SU-DHL-6 (cell line): ENCODE data around the gene CLIC6.

ENCODE experiments used
- EZH2phosphoT487 ChIP-seq: fragments of 200-600 bp; sonication (generic), shearing (Covaris generic); conservative IDR thresholded peaks from 2 replicates; pipeline ENCODE4 v1.6.1; 2018; ENCODE audit warnings: mild to moderate bottlenecking, antibody characterized with exemption, low read length, moderate library complexity, mixed read lengths
- TF ChIP-seq, protein P1 (sequence below): fragments of 200-600 bp; sonication (generic); IDR thresholded peaks from one replicate; pipeline ENCODE4 v1.5.1; 2017; ENCODE audit warnings: antibody characterized with exemption, mild to moderate bottlenecking, low read length, moderate library complexity; ENCODE audit not compliant: insufficient read depth, poor library complexity, severe bottlenecking

DNA sequence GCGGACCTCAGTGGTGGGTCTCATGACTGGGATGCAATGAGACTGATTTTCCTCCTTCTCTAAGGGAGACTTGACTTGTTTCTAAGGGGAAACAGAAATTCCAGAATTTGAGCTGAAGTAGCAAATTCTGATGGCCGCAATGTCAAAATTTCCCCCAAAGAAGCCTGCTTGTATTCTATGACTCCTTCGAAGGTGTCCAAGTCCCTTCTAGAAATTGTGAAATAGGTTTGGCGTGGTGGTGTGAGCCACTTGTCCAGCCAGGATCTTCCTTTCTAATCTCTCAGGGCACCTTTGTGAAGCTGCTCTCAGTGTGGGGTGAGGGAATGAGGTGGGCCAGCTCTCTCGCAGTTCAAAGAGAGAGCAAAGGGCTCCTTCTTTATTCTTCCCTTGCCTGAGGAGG lies 19.9 kb downstream of the CLIC6 start:
- TF ChIP-seq, protein P1, sequence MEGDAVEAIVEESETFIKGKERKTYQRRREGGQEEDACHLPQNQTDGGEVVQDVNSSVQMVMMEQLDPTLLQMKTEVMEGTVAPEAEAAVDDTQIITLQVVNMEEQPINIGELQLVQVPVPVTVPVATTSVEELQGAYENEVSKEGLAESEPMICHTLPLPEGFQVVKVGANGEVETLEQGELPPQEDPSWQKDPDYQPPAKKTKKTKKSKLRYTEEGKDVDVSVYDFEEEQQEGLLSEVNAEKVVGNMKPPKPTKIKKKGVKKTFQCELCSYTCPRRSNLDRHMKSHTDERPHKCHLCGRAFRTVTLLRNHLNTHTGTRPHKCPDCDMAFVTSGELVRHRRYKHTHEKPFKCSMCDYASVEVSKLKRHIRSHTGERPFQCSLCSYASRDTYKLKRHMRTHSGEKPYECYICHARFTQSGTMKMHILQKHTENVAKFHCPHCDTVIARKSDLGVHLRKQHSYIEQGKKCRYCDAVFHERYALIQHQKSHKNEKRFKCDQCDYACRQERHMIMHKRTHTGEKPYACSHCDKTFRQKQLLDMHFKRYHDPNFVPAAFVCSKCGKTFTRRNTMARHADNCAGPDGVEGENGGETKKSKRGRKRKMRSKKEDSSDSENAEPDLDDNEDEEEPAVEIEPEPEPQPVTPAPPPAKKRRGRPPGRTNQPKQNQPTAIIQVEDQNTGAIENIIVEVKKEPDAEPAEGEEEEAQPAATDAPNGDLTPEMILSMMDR = no peak
- TF ChIP-seq EZH2phosphoT487 = no peak
